SK-N-MC (cell line): ENCODE data around the gene RUSF1.

Source experiments
- DNase-seq: peaks from one replicate; pipeline ENCODE4 v3.0.0-alpha.2; 2011; ENCODE audit warnings: low read depth, low spot score
- H3K27ac ChIP-seq: fragments of 200-600 bp; sonication (generic); 2 replicates; pipeline ENCODE4 v1.5.1; 2016; ENCODE audit warnings: mixed run types
- H3K36me3 ChIP-seq: fragments of 200-600 bp; sonication (generic); 2 replicates; pipeline ENCODE4 v1.6.1; 2017; ENCODE audit warnings: antibody characterized with exemption, low read length, mixed read lengths; ENCODE audit not compliant: insufficient read depth
- H3K4me3 ChIP-seq: fragments of 200-600 bp; sonication (generic); 2 replicates; pipeline ENCODE4 v1.5.1; 2016
- H3K9ac ChIP-seq: fragments of 200-600 bp; sonication (generic); 2 replicates; pipeline ENCODE4 v1.8.0; 2017; ENCODE audit warnings: mixed run types, mixed read lengths; ENCODE audit not compliant: insufficient read length
- H3K9me3 ChIP-seq: fragments of 200-600 bp; sonication (generic); 2 replicates; pipeline ENCODE4 v1.6.1; 2017; ENCODE audit warnings: low read depth, mild to moderate bottlenecking, antibody characterized with exemption, low read length, moderate library complexity, mixed read lengths
- EZH2 ChIP-seq: fragments of 200-600 bp; sonication (generic); IDR thresholded peaks from one replicate; pipeline ENCODE4 v1.6.1; 2017; ENCODE audit warnings: antibody characterized with exemption
- FOXP2 ChIP-seq: optimal IDR thresholded peaks from 2 replicates; pipeline ENCODE3; 2011; ENCODE audit warnings: mild to moderate bottlenecking, moderate library complexity; ENCODE audit not compliant: insufficient read depth; ENCODE audit errors: extremely low read length, control extremely low read depth
- POLR2AphosphoS5 ChIP-seq: IDR thresholded peaks from 2 replicates; pipeline ENCODE4 v1.6.1; 2012; ENCODE audit warnings: mild to moderate bottlenecking, low read depth, low read length, borderline replicate concordance

The RUSF1 gene

DNA sequence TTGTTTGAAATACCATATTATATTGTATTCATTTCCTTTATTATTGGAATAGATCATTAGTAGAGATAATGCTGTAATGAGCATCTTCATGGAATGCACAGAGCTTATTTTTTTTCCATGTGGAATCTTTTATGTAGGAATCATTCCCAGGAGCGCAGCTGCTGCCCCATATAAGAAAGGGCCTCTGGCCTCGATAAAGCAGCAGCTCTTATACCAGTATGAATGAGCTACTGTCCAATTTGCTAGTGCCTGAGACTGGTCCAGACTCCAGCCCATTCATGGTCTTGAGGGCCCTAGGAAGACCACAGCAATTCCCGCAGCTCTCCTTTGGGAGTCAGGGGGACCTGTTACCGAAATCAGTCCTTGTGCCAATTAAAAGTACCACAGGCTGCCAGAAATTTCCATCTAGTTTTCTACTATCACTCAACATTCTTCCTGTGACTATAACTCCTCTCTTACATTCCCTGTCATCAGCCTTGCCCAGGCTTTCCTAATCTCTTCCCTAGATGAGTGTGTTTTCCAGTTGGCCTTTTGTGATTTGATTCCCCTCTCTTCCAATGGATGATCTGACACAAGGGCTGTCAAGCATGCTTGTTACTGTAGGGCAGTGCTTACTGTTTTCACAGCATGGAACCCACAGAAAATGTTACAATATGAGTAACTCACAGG, 67.5 kb downstream of the RUSF1 start:
- Histone ChIP-seq H3K9me3 (no peaks in the 10 kb centered on the region), H3K27ac (peak overlapping the region; percentile 29), H3K9ac (no peak overlapping the region), H3K4me3 (no peak overlapping the region), H3K36me3 (no peaks in the 10 kb centered on the region)
- DNase-seq = no peak
- TF ChIP-seq FOXP2 (no peak), POLR2AphosphoS5 (no peak), EZH2 (no peak)

DNA sequence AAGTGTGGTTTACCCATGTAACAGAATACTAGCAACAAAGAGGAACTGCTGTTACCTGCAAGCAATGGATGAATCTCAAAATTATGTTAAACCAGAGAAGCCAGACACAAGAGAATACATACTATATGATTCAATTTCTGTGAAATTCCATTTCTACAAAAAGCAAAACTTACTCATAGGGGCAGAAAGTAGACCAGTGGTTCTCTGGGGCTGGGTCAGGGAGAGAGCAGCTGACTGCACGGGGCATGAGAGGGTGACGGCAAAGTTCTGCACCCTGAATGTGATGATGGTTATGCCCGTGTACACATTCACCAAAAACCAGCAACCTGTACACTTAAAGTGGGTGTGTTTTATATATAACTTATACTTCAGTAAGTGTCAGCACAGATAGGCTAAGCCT, 68.7 kb downstream of the RUSF1 start:
- TF ChIP-seq FOXP2 (no peak), EZH2 (no peak), POLR2AphosphoS5 (no peak)
- Histone ChIP-seq H3K4me3 (no peak overlapping the region), H3K9me3 (no peaks in the 10 kb centered on the region), H3K36me3 (no peaks in the 10 kb centered on the region), H3K9ac (no peak overlapping the region), H3K27ac (peak overlapping the region; percentile 50; the same call in 1 of the 2 replicates)
- no peak for DNase-seq
